GM12878 (cell line): ENCODE measurements around the gene CKAP2. TPM values are rescaled to one million over a fixed set of nuclear protein-coding genes. Genes with fewer than 3 reads are reported as not detected.
A peak's percentile ranks its signal among the peaks of the same experiment; 100 is the strongest.

Source experiments
- ATAC-seq: fragments of 200-7000 bp; cut with Tn5 transposase; 3 replicates; pipeline ENCODE4 v1.9.1; 2020; ENCODE audit warnings: mild to moderate bottlenecking, moderate library complexity
- BruUV-seq: library from RNA; stranded (reverse); fragments of 400-500 nt; replicated peaks from 2 replicates; lab custom pipeline; 2021; lab: Mats Ljungman, UMichigan
- CTCF ChIA-PET: fragments of 300-600 bp; sonication (Branson Sonifier 250); formaldehyde crosslinking; extraction: SDS; loops from one replicate; lab custom pipeline; 2021; ENCODE audit warnings: inconsistent platforms; lab: Yijun Ruan, JAX
- POLR2A ChIA-PET: fragments of 350-600 bp; formaldehyde crosslinking; extraction: SDS; loops from one replicate; lab custom pipeline; 2021; ENCODE audit warnings: inconsistent platforms; lab: Charles Lee
- RAD21 ChIA-PET: fragments of 300-600 bp; sonication (Branson Sonifier 250); formaldehyde crosslinking; loops from one replicate; lab custom pipeline; 2023; ENCODE audit warnings: antibody characterized with exemption; ENCODE audit not compliant: unreplicated experiment; lab: Charles Lee
- SMC1A ChIA-PET: fragments of 300-600 bp; sonication (Branson Sonifier 250); formaldehyde crosslinking; loops from one replicate; lab custom pipeline; 2023; ENCODE audit not compliant: unreplicated experiment, uncharacterized antibody; lab: Charles Lee
- DNase-seq: peaks from one replicate; pipeline ENCODE4 v3.0.0-alpha.2; 2011; ENCODE audit warnings: low read depth, low spot score
- FAIRE-seq: peaks from 3 replicates; lab custom pipeline; 2011; peaks lifted over from hg19 to GRCh38; lab: Jason Lieb, UNC
- H2AFZ ChIP-seq: 2 replicates; pipeline ENCODE4 v1.6.0; 2011; ENCODE audit warnings: low read depth, low read length, control low read depth; ENCODE audit not compliant: control insufficient read depth
- H3K27ac ChIP-seq: 2 replicates; pipeline ENCODE4 v1.5.1; 2011; ENCODE audit warnings: control low read depth; ENCODE audit not compliant: control insufficient read depth, insufficient read depth
- H3K27me3 ChIP-seq, 2 experiments: replicated peaks in 1 of 2; 2 replicates each; pipeline versions ENCODE4 v1.6.0 to v1.6.1; 2011; ENCODE audit warnings: low read length in 1 of 2; ENCODE audit not compliant: control insufficient read depth in 2 of 2, insufficient read depth in 2 of 2
- H3K36me3 ChIP-seq, 2 experiments: 2 replicates each; pipeline ENCODE4 v1.5.1; 2011; ENCODE audit warnings: low read length in 1 of 2; ENCODE audit not compliant: control insufficient read depth in 2 of 2, insufficient read depth in 2 of 2
- H3K4me1 ChIP-seq: 2 replicates; pipeline ENCODE4 v1.6.1; 2011; ENCODE audit warnings: mild to moderate bottlenecking, low read length, moderate library complexity, mixed read lengths; ENCODE audit not compliant: control insufficient read depth, insufficient read depth
- H3K4me2 ChIP-seq: 2 replicates; pipeline ENCODE4 v1.6.0; 2011; ENCODE audit warnings: control low read depth; ENCODE audit not compliant: control insufficient read depth, insufficient read depth
- H3K4me3 ChIP-seq: fragments of 200-600 bp; sonication (generic); 2 replicates; pipeline ENCODE4 v1.5.1; 2016
- H3K79me2 ChIP-seq: 2 replicates; pipeline ENCODE4 v1.6.0; 2011; ENCODE audit warnings: low read length; ENCODE audit not compliant: control insufficient read depth, insufficient read depth
- H3K9ac ChIP-seq: 2 replicates; pipeline ENCODE4 v1.8.0; 2011; ENCODE audit warnings: low read length, control low read depth, mixed read lengths; ENCODE audit not compliant: control insufficient read depth, insufficient read depth
- H3K9me3 ChIP-seq: replicated peaks from 3 replicates; pipeline ENCODE4 v1.5.1; 2011; ENCODE audit warnings: mild to moderate bottlenecking, low read length; ENCODE audit not compliant: control insufficient read depth, insufficient read depth
- H4K20me1 ChIP-seq: 2 replicates; pipeline ENCODE4 v1.6.0; 2011; ENCODE audit not compliant: control insufficient read depth, insufficient read depth
- BCL11A ChIP-seq: IDR thresholded peaks from 2 replicates; pipeline ENCODE4 v1.6.1; 2011; ENCODE audit warnings: low read depth, low read length
- ETV6 ChIP-seq, 2 experiments: fragments of 450-650 bp in 1 of 2; IDR thresholded peaks in 1 of 2; conservative IDR thresholded peaks in 1 of 2; 2 replicates each; pipeline ENCODE4 v1.6.1; 2014; ENCODE audit warnings: antibody characterized with exemption in 1 of 2, borderline replicate concordance in 1 of 2, low read depth in 1 of 2, mild to moderate bottlenecking in 1 of 2, moderate library complexity in 1 of 2
- NBN ChIP-seq: fragments of 450-650 bp; IDR thresholded peaks from 2 replicates; pipeline ENCODE4 v1.6.1; 2016
- POLR2AphosphoS2 ChIP-seq: IDR thresholded peaks from 2 replicates; pipeline ENCODE4 v1.6.1; 2011; ENCODE audit warnings: low read depth, mild to moderate bottlenecking, low read length, improper control_type of control experiment, moderate library complexity
- RBBP5 ChIP-seq: fragments of 200-600 bp; sonication (generic); conservative IDR thresholded peaks from 2 replicates; pipeline ENCODE4 v1.6.1; 2016
- SPI1 ChIP-seq: IDR thresholded peaks from 2 replicates; pipeline ENCODE4 v1.6.1; 2011; ENCODE audit warnings: low read depth, mild to moderate bottlenecking, low read length, moderate library complexity, borderline replicate concordance; ENCODE audit not compliant: insufficient read depth
- SUPT20H ChIP-seq: IDR thresholded peaks from 2 replicates; pipeline ENCODE4 v1.6.1; 2011; ENCODE audit warnings: low read depth, mild to moderate bottlenecking, low read length, moderate library complexity, borderline replicate concordance; ENCODE audit not compliant: control insufficient read depth
- ZNF274 ChIP-seq: IDR thresholded peaks from one replicate; pipeline ENCODE4 v1.8.0; 2011; ENCODE audit not compliant: insufficient read length, insufficient read depth
- ZSCAN29 ChIP-seq: fragments of 450-650 bp; IDR thresholded peaks from 2 replicates; pipeline ENCODE4 v1.6.1; 2017; ENCODE audit warnings: mild to moderate bottlenecking, moderate library complexity
- WGBS: methylation state at CpG from one replicate; pipeline ENCODE4 v1.1.6; 2016; ENCODE audit warnings: low lambda C conversion rate; ENCODE audit not compliant: insufficient replicate concordance, insufficient coverage; ENCODE audit errors: missing lambda C conversion rate; 5-methylcytosine and 5-hydroxymethylcytosine counted together
- in situ Hi-C: fragments of 300-500 bp; cut with MboI; formaldehyde crosslinking; loops from 9 replicates; pipeline ENCODE4 v1.14.3; 2018; ENCODE audit warnings: mixed read lengths
- intact Hi-C: fragments of 100-400 bp; cut with micrococcal nuclease; formaldehyde crosslinking; loops from one replicate; pipeline ENCODE4 v1.14.2; 2022; ENCODE audit not compliant: unreplicated experiment
- polyA plus RNA-seq, 11 experiments: library from polyadenylated mRNA; depleted of rRNA in 4 of 11; unstranded in 6 of 11; stranded (reverse) in 5 of 11; fragments of >200 nt; fragmentation: Nextera tagmentation in 4 of 11; fragmentation: Illumina TruSeq in 1 of 11; extraction: Ambion mirVana in 4 of 11; extraction: Trizol in 1 of 11; gene quantifications; 1 replicate in 1 of 11; 2 replicates in 10 of 11; pipeline versions ENCODE4 v1.2.1 to v1.2.3, GENCODE V29; 2011 to 2016; ENCODE audit warnings: inconsistent platforms in 2 of 11, missing spikeins in 2 of 11, low read depth in 1 of 11
- total RNA-seq, 4 experiments: library from RNA; depleted of rRNA in 3 of 4; stranded (reverse); fragments of >200 nt in 3 of 4; fragmentation: Illumina TruSeq in 1 of 4; extraction: Trizol in 1 of 4; gene quantifications; 2 replicates each; pipeline versions ENCODE4 v1.2.1 to v1.2.3, GENCODE V29; 2013 to 2021
- TF ChIP-seq, protein P1 (sequence below): fragments of 450-650 bp; IDR thresholded peaks from 2 replicates; pipeline ENCODE4 v1.6.1; 2018; ENCODE audit warnings: borderline replicate concordance, mild to moderate bottlenecking; ENCODE audit not compliant: partially characterized antibody
- TF ChIP-seq, protein P2 (sequence below): fragments of 450-650 bp; IDR thresholded peaks from 2 replicates; pipeline ENCODE4 v1.6.1; 2017; ENCODE audit warnings: borderline replicate concordance

CKAP2 gene
- total and polyA plus RNA-seq, 10 of the 15 experiments (the other 5 are each of a cell fraction or from before 2014, with no cell fraction given) = 20.9 to 62.3 (median 37.5) TPM

DNA sequence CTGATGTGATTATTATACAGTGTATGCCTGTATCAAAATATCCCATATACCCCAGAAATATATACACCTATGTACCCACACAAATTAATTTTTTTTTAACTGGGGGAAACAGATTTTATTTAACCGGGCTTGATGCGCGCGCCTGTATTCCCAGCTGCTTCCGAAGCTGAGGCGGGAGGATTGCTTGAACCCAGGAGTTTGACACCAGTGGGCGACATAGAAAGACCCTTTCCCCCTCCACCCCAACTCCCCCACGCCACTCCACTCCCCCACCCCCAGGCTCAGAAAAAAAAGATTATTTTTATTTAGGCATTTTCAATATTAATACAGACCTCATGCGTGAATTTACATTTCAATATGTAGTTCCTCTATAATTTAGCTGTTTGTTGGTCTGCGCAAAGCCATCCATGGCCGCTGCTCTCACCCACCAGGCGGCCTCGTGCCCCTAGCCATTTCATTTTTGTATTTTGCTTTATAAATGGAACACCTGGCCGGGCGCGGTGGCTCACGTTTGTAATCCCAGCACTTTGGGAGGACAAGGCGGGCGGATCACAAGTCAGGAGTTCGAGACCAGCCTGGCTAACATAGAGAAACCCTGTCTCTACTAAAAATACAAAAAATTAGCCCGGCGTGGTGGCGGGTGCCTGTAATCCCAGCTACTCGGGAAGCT, 4.0 kb upstream of the CKAP2 start:
- intact Hi-C loops = loop anchor here (5.0 to 10.0 kb wide), 4 partner anchors 201 to 636 kb away; partner anchors contain the start of genes ALG11, ATP7B and SUGT1
- no peak overlapping the region for H3K9ac ChIP-seq
- TF ChIP-seq POLR2AphosphoS2 (no peak), ZSCAN29 (no peak), NBN (no peak), SUPT20H (no peak), SPI1 (no peak), ETV6 (conservative IDR thresholded peaks at IDR 0.05 in 1 of 2, IDR thresholded peaks at IDR 0.05 in 1 of 2; ENCODE audit: borderline replicate concordance in 1 of 2, low read depth in 1 of 2) (no peak), BCL11A (no peak), ZNF274 (no peak), RBBP5 (no peak)
- TF ChIP-seq, protein P1, sequence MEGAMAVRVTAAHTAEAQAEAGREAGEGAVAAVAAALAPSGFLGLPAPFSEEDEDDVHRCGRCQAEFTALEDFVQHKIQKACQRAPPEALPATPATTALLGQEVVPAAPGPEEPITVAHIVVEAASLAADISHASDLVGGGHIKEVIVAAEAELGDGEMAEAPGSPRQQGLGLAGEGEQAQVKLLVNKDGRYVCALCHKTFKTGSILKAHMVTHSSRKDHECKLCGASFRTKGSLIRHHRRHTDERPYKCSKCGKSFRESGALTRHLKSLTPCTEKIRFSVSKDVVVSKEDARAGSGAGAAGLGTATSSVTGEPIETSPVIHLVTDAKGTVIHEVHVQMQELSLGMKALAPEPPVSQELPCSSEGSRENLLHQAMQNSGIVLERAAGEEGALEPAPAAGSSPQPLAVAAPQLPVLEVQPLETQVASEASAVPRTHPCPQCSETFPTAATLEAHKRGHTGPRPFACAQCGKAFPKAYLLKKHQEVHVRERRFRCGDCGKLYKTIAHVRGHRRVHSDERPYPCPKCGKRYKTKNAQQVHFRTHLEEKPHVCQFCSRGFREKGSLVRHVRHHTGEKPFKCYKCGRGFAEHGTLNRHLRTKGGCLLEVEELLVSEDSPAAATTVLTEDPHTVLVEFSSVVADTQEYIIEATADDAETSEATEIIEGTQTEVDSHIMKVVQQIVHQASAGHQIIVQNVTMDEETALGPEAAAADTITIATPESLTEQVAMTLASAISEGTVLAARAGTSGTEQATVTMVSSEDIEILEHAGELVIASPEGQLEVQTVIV = no peak
- TF ChIP-seq, protein P2, sequence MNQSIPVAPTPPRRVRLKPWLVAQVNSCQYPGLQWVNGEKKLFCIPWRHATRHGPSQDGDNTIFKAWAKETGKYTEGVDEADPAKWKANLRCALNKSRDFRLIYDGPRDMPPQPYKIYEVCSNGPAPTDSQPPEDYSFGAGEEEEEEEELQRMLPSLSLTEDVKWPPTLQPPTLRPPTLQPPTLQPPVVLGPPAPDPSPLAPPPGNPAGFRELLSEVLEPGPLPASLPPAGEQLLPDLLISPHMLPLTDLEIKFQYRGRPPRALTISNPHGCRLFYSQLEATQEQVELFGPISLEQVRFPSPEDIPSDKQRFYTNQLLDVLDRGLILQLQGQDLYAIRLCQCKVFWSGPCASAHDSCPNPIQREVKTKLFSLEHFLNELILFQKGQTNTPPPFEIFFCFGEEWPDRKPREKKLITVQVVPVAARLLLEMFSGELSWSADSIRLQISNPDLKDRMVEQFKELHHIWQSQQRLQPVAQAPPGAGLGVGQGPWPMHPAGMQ = no peak
- H3K4me2 ChIP-seq = peak overlapping the region; percentile 51; the same call in 1 of the 2 replicates
- no peaks in the 10 kb centered on the region; the same call in 2 of the 3 replicates for H3K9me3 ChIP-seq
- peaks cover 40% of the 10 kb centered on the region for H3K79me2 ChIP-seq
- POLR2A ChIA-PET = interaction anchor here (1.6 kb wide), 1 partner anchor 257 kb away, joined by 4 read pairs; no protein-coding TSS in a partner anchor
- peaks cover 14% of the 10 kb centered on the region for H3K4me1 ChIP-seq
- no peaks in the 10 kb centered on the region for H3K36me3 ChIP-seq
- BruUV-seq = no TSS peak
- in situ Hi-C loops = loop anchor here (10.0 kb wide), 2 partner anchors 204 to 436 kb away; partner anchors contain the start of genes ALG11, ATP7B and SUGT1
- no peaks in the 10 kb centered on the region for H3K27me3 ChIP-seq
- CTCF ChIA-PET = interaction anchor here (0.5 to 5.3 kb wide), 44 partner anchors 8 to 701 kb away, joined by 3 to 82 read pairs (median 4); partner anchors contain the start of genes ALG11 and SUGT1
- H4K20me1 ChIP-seq = peaks cover 2% of the 10 kb centered on the region; the same call in 1 of the 2 replicates
- FAIRE-seq (no peak), ATAC-seq (no peak), DNase-seq (no peak)
- no peak overlapping the region for H3K4me3 ChIP-seq
- 84% methylated on average over 23 of the region's 24 CpGs for whole genome bisulfite sequencing
- no peak overlapping the region for H2AFZ ChIP-seq
- SMC1A ChIA-PET = interaction anchor here (0.6 to 6.1 kb wide), 11 partner anchors 9 to 556 kb away, joined by 3 to 46 read pairs (median 4); no protein-coding TSS in a partner anchor
- no peak overlapping the region for H3K27ac ChIP-seq
- RAD21 ChIA-PET = interaction anchor here (0.6 to 4.4 kb wide), 15 partner anchors 8 to 636 kb away, joined by 3 to 34 read pairs (median 4); partner anchors contain the start of gene ALG11
